HG02759 (cell line): ENCODE results near the gene KRT35.

Source experiments
- ATAC-seq: cut with Tn5 transposase; IDR thresholded peaks from one replicate; pipeline ENCODE4 v1.9.1; 2021; ENCODE audit warnings: mild to moderate bottlenecking, moderate library complexity; ENCODE audit not compliant: unreplicated experiment

The KRT35 gene

DNA sequence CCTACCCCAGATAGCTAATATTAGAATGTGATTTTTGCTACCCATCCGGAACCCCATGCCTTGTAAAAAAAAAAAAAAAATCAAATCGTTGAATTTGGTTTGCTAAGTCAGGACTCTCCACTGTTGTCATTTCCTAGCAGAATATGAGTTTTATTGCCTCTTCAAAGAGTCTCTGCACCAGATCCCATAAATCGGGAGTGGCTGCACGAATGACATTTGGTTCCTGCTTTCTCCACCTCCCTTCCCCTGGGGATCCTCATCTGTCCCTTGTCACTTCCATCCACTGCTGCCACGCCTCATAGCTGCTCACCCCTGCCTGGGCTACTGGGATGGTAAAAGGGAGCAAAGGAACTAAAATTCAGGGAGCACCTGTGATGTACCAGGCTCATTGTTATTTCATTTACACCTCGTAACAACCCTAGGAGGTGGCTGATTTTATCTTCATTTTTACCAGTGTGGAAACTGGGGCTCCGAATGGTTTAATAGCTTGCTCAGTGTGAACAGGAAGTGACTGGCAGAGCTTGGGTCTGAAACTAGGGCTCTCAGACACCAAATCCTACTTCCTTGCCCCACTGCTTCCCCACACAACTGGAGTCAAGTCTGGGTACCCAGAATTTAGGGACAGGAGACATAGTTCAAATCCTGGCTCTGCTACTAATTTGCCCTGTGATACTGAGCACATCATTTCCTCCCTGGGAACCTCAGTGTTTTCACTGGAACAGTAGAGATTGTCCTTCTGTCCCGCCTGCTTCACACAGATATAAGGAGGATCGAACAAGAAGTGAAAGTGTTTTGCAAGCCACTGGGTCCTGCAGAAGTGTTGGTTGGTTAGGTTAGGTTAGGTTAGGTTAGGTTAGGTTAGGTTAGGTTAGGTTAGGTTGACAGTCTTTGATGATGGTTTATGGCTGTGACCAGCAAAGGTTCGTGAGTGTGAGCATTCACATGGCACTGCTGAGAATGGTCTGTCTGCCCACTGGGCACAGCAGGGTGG is 9.3 kb upstream of the KRT35 start:
- no peak for ATAC-seq

- no peak for ATAC-seq
Observed at GRCh38 chr17:41489531-41489930, 8.6 kb upstream of the KRT35 start, which contains the start of gene KRT36. Gene KRT36 (minus strand): TSS chr17:41489910. CDS start chr17:41489864, 46 bp downstream.

- ATAC-seq, result no peak
Observed at GRCh38 chr17:41486809-41487530, 6.0 kb upstream of the KRT35 start.

GRCh38 chr17:41486316-41486715 is 5.4 kb upstream of the KRT35 start:
- ATAC-seq, result no peak

DNA sequence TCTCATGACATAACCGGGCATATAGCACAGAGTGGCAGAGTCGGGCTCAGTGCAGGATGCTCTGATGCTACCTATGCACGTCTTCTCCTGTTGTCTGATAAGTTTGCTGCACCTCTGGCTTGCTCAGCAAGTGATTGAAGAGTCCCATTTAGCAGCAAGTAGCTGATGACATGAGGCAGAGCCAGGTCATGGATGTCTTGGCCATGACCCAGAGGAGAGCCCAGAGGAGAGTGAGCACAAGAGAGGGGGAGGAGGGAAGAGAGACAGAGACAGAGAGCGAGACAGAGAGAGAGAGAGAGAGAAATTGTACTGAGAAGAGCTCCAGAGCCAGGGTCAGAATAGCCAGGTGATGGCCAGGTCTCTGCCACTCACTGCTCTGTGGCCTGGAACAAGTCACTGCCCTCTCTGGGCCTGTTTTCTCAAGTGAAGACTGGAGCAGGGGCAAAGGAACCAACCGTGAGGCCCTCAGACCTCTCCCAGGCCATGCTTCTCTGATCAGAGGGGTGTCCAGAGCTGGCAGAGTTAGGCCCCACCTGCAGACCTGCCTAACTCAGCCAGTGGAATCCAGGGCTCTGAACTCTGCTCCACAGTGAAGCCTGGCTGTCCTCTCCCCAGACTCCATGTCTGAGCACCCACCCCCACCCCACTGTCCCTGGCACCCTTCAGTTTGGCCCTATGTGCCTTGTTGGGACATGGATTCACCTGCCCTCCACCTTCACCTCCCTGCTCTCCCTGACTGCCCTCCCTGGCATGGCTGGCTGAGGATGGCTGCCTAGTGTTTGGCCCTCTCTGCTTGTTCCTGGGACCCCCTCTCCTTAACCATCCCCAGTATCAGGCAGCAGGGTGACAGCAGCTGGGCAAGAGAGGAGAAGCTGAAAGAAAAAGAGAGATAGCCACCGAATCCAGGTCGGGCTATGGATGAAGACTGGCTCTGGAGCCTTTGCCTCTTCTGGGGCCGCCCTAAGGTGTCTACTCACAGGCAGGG is 4.3 kb upstream of the KRT35 start:
- no peak for ATAC-seq

- ATAC-seq, result no peak
Observed at GRCh38 chr17:41483991-41484826, 3.3 kb upstream of the KRT35 start.

- ATAC-seq, result no peak
Observed at GRCh38 chr17:41483531-41483930, 2.6 kb upstream of the KRT35 start.

DNA sequence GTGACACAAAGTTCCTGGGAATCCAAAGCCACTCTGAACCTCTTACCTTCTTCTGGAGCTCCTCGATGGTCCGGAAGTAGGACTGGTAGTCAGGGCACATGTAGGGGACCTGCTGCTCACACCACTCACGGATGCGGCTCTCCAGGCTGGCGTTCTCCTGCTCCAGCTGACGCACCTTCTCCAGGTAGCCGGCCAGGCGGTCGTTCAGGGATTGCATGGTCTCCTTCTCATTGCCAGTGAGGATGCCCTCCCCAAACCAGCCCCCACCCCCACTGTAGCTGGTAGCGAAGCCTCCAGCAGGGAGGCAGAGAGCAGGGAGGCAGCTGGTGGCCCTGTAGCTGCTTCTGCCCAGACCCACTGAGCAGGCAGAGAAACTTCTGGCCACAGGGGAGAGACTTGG is 370 bp downstream of the KRT35 start:
- ATAC-seq, result no peak

- no peak for ATAC-seq
Observed at GRCh38 chr17:41480136-41480535, 815 bp downstream of the KRT35 start.

DNA sequence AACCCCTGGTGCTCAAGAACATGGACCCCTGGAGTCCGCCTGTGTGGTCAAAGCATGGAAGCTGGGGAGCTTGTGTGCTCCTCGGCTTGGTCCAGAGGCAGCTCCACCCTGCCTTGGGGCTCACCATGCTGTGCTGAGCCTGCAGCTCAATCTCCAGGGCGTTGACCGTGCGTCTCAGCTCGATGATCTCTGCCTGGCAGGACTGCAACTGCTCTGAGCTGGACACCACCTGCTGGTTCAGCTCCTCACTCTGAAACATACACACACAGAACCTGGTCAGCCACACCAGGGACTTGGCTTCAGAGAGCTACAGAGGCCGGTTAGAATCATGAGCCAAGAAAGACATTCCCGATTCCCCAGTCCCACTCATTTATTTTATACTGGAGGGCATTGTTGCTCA is 2.7 kb downstream of the KRT35 start:
- no peak for ATAC-seq

DNA sequence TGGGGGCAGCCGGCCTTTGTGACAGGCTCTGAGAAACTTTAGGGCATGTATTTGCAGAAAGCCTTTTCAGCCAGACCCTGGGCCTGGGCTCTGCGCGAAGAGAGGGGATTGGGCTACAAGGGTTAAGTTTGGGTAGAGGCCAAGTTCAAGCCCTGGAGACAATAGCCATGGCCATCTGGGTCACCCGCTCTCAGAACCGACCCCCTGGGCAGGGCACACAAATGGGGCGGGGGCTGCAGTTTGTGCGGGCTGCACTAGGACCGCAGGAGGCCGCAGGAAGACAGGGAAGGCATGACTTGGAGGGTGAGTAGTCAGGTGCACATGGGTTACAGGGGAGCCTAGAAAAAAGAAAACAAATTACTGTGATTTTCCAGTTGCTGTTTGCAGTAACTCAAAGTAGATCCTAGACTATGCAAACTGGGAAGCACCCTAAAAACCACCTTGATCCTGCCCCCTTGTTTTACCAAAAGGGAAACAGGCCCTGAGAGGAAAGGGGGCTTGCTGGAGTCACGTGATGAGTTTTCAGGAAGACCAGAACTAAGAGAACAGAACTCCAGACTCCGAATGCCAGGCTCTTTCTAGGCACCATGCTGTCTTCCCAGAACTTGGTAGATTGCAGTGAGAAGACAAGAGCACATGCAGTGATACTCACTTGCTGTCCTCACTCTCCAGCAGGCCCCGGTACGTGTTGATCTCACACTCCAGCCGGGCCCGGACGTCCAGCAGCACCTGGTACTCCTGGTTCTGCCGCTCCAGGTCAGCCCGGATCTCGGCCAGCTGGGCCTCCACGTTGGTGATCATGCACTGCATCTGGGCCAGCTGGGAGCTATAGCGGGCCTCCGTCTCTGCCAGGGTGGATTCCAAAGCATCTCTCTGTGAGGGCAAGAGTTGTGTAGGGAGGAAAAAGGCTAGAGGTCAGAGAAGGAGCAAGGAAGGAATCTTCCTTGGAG is 3.8 kb downstream of the KRT35 start:
- ATAC-seq, result no peak

DNA sequence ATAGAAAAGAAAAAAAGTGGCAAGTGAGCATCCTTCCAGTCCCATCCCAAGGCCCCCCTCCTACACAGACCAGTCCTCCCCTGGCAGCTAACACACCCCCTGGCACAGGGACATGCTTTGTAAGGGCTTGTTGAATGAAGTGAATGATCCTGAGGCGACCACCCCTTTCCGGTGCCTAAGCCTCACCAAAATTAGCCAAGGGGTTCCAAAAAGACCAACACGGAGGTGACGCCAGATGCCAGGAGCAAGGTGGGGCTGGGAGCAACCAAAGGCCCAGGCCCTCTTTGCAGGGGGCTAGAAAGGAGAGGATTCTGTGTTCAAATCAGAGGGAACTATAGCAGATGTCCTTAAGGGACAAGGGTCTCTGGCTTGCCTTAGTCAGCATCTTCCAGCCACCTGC is 5.5 kb downstream of the KRT35 start:
- ATAC-seq, result no peak

DNA sequence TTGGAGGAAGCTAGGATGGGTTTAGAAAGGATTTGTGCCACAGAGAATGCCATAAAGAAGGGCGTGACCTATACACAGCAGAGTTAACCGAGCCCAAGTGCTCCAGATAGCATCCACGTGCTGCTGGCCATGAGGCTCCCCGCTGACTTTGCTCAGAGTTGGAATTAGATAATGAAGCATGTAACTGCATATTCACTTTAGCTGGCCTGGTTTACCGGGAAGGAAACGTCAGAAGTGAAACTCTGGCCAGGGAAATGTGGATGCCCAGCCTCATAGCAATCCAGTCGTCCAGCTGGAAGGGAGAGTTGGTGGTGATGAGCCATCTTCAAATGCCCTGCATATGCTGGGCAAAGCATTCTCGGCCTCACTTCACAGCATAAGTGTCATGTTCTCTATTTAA is 6.1 kb downstream of the KRT35 start:
- no peak for ATAC-seq

DNA sequence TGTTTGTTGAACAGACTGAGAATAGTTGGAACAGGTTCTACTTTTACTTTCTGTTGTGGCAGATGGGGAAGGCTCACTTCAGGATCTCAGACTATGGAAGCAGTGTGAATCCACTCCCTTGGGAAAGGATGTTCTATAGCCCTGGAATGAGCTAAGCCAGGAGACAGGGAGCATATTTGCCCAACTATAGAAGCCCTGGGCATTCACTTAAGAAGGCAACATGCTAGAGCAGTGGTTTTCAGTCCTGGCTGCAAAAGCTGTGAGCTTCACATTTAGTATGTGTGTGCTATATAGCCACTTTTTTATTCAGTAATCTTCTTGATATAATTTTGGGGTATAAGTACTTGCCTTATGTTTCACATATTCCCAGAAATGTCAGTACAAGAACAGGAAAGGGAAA is 12.6 kb downstream of the KRT35 start:
- ATAC-seq, result no peak

GRCh38 chr17:41467561-41467960 is 13.4 kb downstream of the KRT35 start:
- no peak for ATAC-seq

DNA sequence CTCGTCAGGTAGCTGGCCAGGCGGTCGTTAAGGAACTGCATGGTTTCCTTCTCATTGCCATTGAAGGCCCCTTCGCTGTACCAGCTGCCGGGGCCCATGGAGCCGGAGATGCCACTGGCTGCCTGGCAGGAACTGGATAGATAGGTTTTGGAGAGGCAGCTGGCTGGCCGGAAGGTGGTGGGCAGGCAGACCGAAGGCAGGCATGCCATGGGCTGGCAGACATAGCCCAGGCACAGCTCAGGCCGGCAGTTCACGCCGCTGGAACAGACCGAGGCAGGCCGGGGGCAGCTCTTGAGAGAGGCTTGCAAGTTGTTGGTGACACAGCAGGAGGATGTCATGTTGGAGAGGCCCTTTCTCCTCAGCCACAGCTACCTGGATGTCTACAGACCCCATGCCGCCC is 14.0 kb downstream of the KRT35 start, which contains the start of gene KRT32:
KRT32 (minus strand) TSS at position 399 of the 400 bp plus-strand sequence; CDS start at position 338, 61 bp downstream.
- ATAC-seq, result no peak

DNA sequence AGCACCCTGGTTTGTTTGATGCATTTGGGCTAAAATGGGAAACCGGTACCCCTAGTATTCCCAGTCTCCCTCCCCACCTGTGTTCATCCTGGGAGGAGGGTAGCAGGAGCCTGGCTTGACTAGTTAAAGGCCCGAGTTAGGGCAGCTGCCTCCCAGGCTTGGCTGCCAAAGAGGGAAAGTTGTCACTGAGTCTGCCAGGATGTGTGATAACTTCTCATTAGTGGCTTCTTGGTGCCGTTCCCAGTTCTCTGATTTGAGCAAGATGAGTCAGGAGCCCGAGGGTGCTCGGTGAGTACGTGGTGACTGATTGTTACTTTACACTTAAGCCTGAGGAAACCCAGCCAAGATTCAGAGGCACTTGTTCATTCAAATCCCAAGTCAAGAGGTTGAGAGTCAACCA is 16.3 kb downstream of the KRT35 start:
- no peak for ATAC-seq

GRCh38 chr17:41464173-41464572 is 16.8 kb downstream of the KRT35 start:
- no peak for ATAC-seq

GRCh38 chr17:41463746-41464145 is 17.2 kb downstream of the KRT35 start:
- no peak for ATAC-seq
